Left lung (tissue), 10 donors: ENCODE results near the gene IFNA10. TPM values are rescaled to one million over a fixed set of nuclear protein-coding genes. Genes with fewer than 3 reads are reported as not detected.
A peak's percentile ranks its signal among the peaks of the same experiment; 100 is the strongest.
"Not testable (repeated sequence)": the region's sequence is repeated elsewhere in the genome, so short reads cannot be mapped to it uniquely, and the experiment has no call there.

Source experiments
- ATAC-seq: fragments of 200-7000 bp; cut with Tn5 transposase; one replicate; pipeline ENCODE4 v1.9.1; 2020; ENCODE audit warnings: moderate library complexity
- DNase-seq, 4 donors: peaks; one replicate each; pipeline ENCODE4 v3.0.0-alpha.2; 2013 to 2020
- H3K27ac ChIP-seq, 2 donors: fragments of 200-600 bp; sonication (generic) in 1 of 2; one replicate each; pipeline versions ENCODE4 v1.5.0 to v1.8.0; 2020 to 2021
- H3K27me3 ChIP-seq, 2 donors: fragments of 200-600 bp; sonication (generic) in 1 of 2; one replicate each; pipeline versions ENCODE4 v1.5.0 to v1.8.0; 2020 to 2021
- H3K36me3 ChIP-seq, 2 donors: fragments of 200-600 bp; sonication (generic) in 1 of 2; one replicate each; pipeline versions ENCODE4 v1.5.0 to v1.8.0; 2020 to 2021
- H3K4me1 ChIP-seq, 2 donors: fragments of 200-600 bp; one replicate each; pipeline ENCODE4 v1.8.0; 2021
- H3K4me3 ChIP-seq, 2 donors: fragments of 200-600 bp; sonication (generic) in 1 of 2; one replicate each; pipeline versions ENCODE4 v1.5.0 to v1.8.0; 2020 to 2021; ENCODE audit warnings: mild to moderate bottlenecking in 1 of 2
- H3K9me3 ChIP-seq, 2 donors: fragments of 200-600 bp; sonication (generic) in 1 of 2; one replicate each; pipeline versions ENCODE4 v1.5.0 to v1.8.0; 2020 to 2021
- intact Hi-C, 2 donors: fragments of 100-400 bp; cut with DNase I; formaldehyde crosslinking; loops; one replicate each; pipeline versions ENCODE4 v1.11.2 to v1.14.2; 2022
- polyA plus RNA-seq, 6 donors: library from polyadenylated mRNA; unstranded; fragments of 120-200 nt; gene quantifications; one replicate each; pipeline ENCODE4 v1.2.1, GENCODE V29; 2013; ENCODE audit not compliant: insufficient read length in 6 of 6
- total RNA-seq, 2 donors: library from RNA; stranded (reverse); fragmentation: NEBNext Ultra II Directional; extraction: Animal tissue kit (Norgen Biotek cat#: 25700); gene quantifications; one replicate each; pipeline ENCODE4 v1.2.1, GENCODE V29; 2021
- TF ChIP-seq, protein P1 (sequence below), 2 donors: fragments of 200-600 bp; sonication (generic) in 1 of 2; IDR thresholded peaks; one replicate each; pipeline versions ENCODE4 v1.5.0 to v1.8.0; 2021; ENCODE audit warnings: antibody characterized with exemption in 2 of 2
- donor health status: DM: no; HTN: yes; CAD: no.
- donor health status: DM: no; HTN: no; CAD: no.

IFNA10 gene
- total and polyA plus RNA-seq, 8 donors: not detected

- H3K27me3 ChIP-seq, H3K9me3 ChIP-seq, H3K4me3 ChIP-seq, H3K36me3 ChIP-seq, H3K4me1 ChIP-seq, intact Hi-C loops, H3K27ac ChIP-seq: not testable (repeated sequence)
- peak; percentile 87 for ATAC-seq
- TF ChIP-seq, protein P1, sequence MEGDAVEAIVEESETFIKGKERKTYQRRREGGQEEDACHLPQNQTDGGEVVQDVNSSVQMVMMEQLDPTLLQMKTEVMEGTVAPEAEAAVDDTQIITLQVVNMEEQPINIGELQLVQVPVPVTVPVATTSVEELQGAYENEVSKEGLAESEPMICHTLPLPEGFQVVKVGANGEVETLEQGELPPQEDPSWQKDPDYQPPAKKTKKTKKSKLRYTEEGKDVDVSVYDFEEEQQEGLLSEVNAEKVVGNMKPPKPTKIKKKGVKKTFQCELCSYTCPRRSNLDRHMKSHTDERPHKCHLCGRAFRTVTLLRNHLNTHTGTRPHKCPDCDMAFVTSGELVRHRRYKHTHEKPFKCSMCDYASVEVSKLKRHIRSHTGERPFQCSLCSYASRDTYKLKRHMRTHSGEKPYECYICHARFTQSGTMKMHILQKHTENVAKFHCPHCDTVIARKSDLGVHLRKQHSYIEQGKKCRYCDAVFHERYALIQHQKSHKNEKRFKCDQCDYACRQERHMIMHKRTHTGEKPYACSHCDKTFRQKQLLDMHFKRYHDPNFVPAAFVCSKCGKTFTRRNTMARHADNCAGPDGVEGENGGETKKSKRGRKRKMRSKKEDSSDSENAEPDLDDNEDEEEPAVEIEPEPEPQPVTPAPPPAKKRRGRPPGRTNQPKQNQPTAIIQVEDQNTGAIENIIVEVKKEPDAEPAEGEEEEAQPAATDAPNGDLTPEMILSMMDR (IDR thresholded peaks at IDR 0.05): peak; percentile 35 to 46
- peak in 1 of 4 donors; percentile 1 for DNase-seq
Observed at GRCh38 chr9:21182810-21183736, 23.9 kb downstream of the IFNA10 start.

DNA sequence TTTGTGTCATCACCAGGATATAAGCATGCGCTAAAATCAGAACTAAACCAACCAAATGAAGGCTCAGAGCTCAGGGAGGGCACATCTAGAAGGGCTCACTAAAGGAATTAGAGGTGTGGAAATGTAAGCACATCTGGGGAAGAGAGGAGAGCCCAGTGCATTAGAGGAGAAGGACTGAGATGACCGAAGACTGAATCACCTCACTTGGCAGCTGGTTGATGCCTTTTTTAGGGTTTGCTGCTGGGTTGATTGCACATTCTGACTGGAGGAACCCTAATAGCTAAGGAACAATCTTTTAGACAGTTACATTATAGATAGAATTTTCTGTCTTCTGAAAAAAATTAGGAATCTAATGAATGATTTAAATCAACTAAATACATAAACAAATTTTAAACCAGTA, 32.3 kb downstream of the IFNA10 start:
- intact Hi-C loops: no loop called here
- H3K4me1 ChIP-seq: no peaks in the 10 kb centered on the region
- no peaks in the 10 kb centered on the region for H3K27me3 ChIP-seq
- no peaks in the 10 kb centered on the region for H3K9me3 ChIP-seq
- TF ChIP-seq, protein P1 (IDR thresholded peaks at IDR 0.05): no peak
- H3K36me3 ChIP-seq: no peaks in the 10 kb centered on the region
- DNase-seq: no peak
- ATAC-seq: no peak
- no peak overlapping the region for H3K27ac ChIP-seq
- H3K4me3 ChIP-seq: no peak overlapping the region

GRCh38 chr9:21172156-21172555, 34.8 kb downstream of the IFNA10 start:
- TF ChIP-seq, protein P1 (IDR thresholded peaks at IDR 0.05): no peak
- ATAC-seq (no peak), DNase-seq (no peak)
- H3K4me3 ChIP-seq: no peak overlapping the region
- no peaks in the 10 kb centered on the region for H3K36me3 ChIP-seq
- intact Hi-C loops: no loop called here
- no peaks in the 10 kb centered on the region for H3K27me3 ChIP-seq
- no peaks in the 10 kb centered on the region for H3K9me3 ChIP-seq
- H3K4me1 ChIP-seq: no peaks in the 10 kb centered on the region
- no peak overlapping the region for H3K27ac ChIP-seq

- H3K9me3 ChIP-seq: no peaks in the 10 kb centered on the region
- no peaks in the 10 kb centered on the region for H3K4me1 ChIP-seq
- H3K4me3 ChIP-seq: no peak overlapping the region
- ATAC-seq (no peak), DNase-seq (no peak)
- intact Hi-C loops: no loop called here
- no peaks in the 10 kb centered on the region for H3K36me3 ChIP-seq
- no peaks in the 10 kb centered on the region for H3K27me3 ChIP-seq
- TF ChIP-seq, protein P1 (IDR thresholded peaks at IDR 0.05): no peak
- no peak overlapping the region for H3K27ac ChIP-seq
Observed at GRCh38 chr9:21171351-21171750, 35.6 kb downstream of the IFNA10 start.

DNA sequence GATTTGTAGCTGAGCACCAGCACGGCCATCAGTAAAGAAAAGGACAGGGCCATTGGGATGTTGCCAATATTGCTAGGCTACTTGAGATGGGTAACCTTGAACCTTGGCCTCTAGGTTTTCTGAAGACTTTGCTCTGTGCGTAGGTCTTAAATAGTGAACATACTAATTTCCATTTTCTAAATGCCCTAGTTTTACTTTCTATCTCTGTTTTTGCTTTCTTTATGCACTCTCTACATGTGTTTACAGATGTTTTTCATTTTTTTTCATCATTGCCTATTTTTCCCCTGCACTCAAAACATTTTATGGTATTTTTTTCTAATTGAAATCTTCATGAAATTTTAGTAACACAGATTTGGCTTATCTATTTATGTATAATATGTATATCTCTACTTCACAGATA, 40.4 kb downstream of the IFNA10 start, which contains the start of gene IFNA21:
IFNA21 (minus strand) TSS at position 101 of the 400 bp plus-strand sequence; CDS start at position 53, 48 bp downstream.
- DNase-seq, H3K4me1 ChIP-seq, H3K27me3 ChIP-seq, intact Hi-C loops, H3K9me3 ChIP-seq, ATAC-seq, H3K36me3 ChIP-seq, H3K4me3 ChIP-seq, H3K27ac ChIP-seq: not testable (repeated sequence)
